HG02642 (cell line): ENCODE data around the gene ZNF417.
"Not testable (repeated sequence)": the region's sequence is repeated elsewhere in the genome, so short reads cannot be mapped to it uniquely, and the experiment has no call there.

Experiments
- ATAC-seq: cut with Tn5 transposase; IDR thresholded peaks from one replicate; pipeline ENCODE4 v1.9.1; 2021; ENCODE audit warnings: mild to moderate bottlenecking; ENCODE audit not compliant: unreplicated experiment, poor library complexity

The ZNF417 gene

GRCh38 chr19:57916168-57916995 lies at the start of gene ZNF417:
ZNF417 (minus strand) TSS chr19:57916592; CDS start chr19:57916411, 181 bp downstream.
- ATAC-seq: peak; percentile 98

DNA sequence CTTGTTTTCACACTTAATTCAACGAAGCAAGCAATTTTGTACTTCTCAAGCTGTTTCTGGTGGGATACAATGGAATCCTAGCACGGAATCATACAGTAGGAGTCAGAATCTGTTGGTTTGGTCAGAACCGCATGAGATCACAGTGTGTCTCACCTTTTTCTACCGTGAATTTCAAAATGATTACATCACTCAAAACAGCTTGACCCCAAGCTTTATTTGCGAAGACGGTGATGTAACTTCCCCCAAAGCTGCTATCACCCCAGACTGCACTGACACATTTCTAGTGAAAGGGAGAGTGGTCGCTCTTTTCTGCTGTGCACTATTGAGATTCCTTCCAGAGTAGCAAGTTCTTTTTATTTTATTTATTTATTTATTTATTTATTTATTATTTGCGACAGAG lies 48.4 kb upstream of the ZNF417 start:
- ATAC-seq: no peak

GRCh38 chr19:57961785-57962184 lies 45.4 kb upstream of the ZNF417 start:
- no peak for ATAC-seq

- ATAC-seq: no peak
Measured at GRCh38 chr19:57954996-57955395, 38.6 kb upstream of the ZNF417 start.

- ATAC-seq: no peak
Measured at GRCh38 chr19:57949702-57950101, 33.3 kb upstream of the ZNF417 start.

GRCh38 chr19:57949296-57949695 lies 32.9 kb upstream of the ZNF417 start:
- ATAC-seq: no peak

GRCh38 chr19:57947419-57948134 lies 31.2 kb upstream of the ZNF417 start, which contains the start of gene ZNF256:
ZNF256 (minus strand) TSS chr19:57947706; CDS start chr19:57947474, 232 bp downstream.
- ATAC-seq: peak; percentile 94

DNA sequence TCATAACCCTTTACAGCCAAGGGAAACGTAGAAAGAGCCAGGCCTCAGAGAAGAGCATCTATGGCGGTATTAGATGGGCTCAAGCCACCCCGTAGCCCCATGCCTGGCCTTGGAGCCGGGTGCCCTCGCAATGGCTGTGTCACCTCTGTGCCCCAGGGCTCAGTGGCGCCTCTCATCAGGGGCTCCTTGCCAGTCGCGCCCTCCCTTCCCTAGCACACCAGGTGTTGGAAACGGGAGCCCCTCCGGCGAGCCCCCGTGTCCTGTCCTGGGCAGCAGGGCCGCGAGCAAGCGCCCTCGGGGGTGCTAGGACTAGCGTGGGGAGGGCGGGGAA lies 30.7 kb upstream of the ZNF417 start:
- ATAC-seq: no peak

DNA sequence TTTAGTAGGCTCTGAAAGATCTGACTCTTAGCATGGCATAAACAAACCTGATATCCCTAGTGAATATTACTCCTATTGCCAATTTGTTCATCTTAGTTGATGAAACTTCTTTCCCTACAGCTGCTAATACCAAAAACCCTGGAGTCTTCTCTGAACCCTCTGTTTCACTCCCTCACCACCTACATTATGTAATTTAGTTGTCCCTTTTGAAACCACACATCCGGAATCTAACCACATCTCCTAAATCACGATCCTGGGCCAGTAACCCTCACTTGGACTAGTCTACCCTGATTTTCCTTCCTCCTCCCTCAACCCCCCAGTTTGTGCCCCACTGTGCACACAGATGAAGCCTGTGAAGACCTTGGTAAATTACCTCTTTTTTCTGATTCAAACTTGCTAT lies 29.9 kb upstream of the ZNF417 start:
- no peak for ATAC-seq

DNA sequence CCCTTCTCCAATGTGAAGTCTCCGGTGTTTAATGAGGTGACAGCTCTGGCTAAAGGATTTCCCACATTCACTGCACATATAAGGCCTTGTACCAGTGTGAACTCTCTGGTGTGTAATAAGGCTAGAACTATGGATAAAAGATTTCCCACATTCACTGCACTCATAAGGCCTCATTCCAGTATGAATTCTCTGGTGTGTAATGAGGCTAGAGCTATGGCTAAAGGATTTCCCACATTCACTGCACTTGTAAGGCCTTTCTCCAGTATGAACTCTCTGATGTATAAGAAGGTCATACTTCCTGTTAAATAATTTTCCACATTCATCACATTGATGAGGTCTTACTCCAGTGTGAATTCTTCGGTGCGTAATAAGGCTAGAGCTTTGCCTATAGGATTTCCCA lies 25.2 kb upstream of the ZNF417 start:
- ATAC-seq: no peak

- ATAC-seq: no peak
Measured at GRCh38 chr19:57935731-57936130, 19.3 kb upstream of the ZNF417 start.

GRCh38 chr19:57934820-57935665 lies 18.7 kb upstream of the ZNF417 start, which contains the start of gene ZNF418:
ZNF418 (minus strand) TSS chr19:57935402; CDS start chr19:57933822, 1,580 bp downstream.
- no peak for ATAC-seq

DNA sequence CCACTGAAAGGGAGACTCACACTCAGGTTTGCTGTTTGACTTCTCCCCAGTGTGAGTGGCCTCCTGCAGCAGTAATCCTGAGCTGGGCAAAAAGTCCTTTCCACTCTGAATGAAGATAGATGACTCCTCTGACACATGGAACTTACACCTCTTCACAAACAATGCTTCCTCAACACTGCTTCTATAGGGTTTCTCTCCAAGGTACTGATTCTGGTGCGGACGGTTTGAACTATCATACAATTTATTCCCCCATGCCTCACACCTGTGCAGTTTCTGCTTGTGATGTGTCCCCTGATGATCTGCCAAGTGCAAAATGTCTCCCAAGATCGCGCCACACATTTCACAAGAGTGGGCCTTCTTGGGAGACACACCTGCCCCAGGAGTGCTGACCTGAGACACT lies 11.2 kb upstream of the ZNF417 start:
- ATAC-seq: no peak

GRCh38 chr19:57914531-57914930 lies 1.9 kb downstream of the ZNF417 start:
- no peak for ATAC-seq

DNA sequence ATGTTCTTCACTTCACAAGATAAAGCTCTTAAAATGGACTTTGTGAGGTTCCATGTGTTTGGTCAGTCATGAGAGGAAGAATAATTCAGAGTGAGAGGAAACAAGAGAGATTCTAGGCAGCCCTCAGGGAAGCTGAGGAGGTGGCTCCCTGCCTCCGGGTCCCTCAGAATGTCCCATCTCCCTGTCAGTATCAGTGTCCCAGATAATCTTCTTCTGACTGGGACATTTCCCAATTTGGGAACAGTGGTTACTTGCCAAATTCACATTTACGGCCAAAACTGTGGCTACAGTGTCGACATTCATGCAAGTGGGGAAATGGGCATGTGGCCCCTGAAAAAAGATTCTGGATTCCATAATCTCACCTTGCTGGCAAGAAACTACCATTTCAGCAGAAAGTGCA lies 9.0 kb downstream of the ZNF417 start:
- ATAC-seq: no peak

DNA sequence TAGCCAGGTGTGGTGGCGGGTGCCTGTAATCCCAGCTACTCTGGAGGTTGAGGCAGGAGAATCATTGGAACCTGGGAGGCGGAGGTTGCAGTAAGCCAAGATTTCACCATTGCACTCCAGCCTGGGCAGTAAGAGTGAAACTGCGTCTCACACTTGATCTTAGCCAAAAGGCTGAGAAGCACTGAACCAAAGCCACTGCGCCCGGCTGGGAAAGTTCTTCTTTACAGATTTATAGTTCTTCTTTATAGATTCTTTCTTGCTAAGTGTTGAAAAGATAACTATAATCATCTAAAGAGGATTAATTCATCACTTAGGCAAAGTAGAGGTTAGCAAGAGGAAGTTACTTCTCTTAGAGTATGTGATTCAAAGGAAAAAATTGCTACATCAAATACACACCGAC lies 11.1 kb downstream of the ZNF417 start:
- ATAC-seq: no peak

DNA sequence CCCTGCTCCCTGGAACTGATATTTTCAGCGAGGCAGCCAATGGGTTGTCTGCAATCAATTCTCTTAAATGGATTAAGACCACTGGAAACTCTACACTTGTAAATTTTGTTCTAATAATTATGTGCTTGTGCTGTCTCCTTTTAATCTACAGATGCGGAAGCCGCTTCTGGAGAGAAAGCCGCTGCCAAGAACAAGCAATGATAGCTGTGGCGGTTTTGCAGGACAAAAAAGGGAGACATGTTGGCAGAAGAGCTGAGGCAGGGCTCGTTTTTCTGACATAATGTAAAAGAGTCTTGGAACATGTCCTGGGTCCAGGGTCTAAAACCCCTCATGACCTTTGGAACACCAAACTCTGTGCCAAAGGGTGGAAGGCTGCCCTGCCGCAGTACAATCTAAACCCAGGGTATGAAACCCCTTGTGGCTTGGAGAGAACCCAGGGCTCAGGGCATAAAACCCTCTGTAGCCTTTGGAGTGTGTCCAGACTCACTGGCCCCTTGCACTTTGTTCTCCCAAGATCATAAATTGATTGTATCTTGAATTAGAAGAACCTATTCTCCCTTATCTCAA lies 12.7 kb downstream of the ZNF417 start:
- ATAC-seq: no peak

DNA sequence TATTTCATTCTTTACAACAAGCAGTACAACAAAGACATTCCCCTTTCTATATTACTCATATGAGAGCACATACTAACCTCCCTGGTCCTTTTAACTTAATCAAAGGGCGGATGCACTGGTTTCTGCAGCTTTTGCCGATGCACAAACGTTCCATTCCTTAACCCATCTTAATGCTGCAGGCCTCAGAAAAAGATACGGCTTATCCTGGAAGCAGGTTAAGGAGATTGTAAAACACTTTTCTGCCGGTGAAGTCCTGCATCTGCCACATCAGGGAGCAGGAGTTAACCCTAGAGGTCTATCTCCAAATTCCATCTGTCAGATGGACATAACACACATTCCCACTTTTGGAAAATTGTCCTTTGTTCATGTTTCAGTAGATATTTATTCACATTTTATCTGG lies 16.1 kb downstream of the ZNF417 start:
- no peak for ATAC-seq

- not testable (repeated sequence) for ATAC-seq
Measured at GRCh38 chr19:57890706-57891105, 25.7 kb downstream of the ZNF417 start.

DNA sequence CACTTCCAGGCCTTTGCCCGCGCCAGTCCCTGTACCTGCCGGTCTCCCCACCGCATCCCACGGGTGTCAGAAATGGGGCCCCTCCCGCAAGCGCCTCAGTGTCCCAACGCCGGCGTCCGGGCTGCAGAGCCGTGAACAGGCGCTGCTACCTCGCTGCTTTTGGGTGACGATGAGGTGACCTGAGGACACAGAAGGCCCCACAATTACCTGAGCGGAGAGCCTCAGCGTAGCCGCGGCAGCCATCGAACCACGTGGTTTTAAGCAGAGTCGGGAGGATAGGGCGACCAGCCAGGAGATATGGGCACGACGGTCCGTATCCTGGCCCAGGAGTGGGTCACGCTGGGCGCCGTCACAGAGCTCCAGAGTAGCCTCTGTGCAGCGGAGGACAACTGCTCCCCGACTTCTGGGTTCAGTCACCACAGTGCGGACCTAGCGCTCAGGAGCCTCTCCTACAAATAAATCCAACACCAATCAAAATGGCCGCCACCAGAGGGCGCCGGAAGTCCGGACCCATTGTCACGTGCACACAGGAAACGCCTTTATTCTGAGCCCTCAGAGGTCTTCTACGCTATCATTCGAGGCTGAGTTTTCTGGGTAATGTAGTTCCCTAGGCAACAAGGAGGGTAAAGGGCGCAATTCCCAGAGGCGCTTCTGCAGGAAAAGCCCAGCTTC lies 27.7 kb downstream of the ZNF417 start, which contains the start of gene ZNF814:
TSS of gene ZNF814 (minus strand) at position 478 of the 672 bp plus-strand sequence. CDS start at position 243, 235 bp downstream.
- peak; percentile 78 for ATAC-seq
